Thyroid gland (tissue), 4 donors: ENCODE data around the gene CHST1. TPM values are rescaled to one million over a fixed set of nuclear protein-coding genes. Genes with fewer than 3 reads are reported as not detected.

Experiments
- DNase-seq, 2 donors: peaks; one replicate each; pipeline ENCODE4 v3.0.0-alpha.2; 2019
- H3K27ac ChIP-seq, 3 donors: fragments of 200-600 bp; sonication (generic); 1 replicate in 2 of 3; 2 replicates in 1 of 3; pipeline ENCODE4 v1.5.1; 2016 to 2019; ENCODE audit warnings: mild to moderate bottlenecking in 1 of 3, moderate library complexity in 1 of 3
- H3K27me3 ChIP-seq: fragments of 200-600 bp; sonication (generic); one replicate; pipeline ENCODE4 v1.5.1; 2019
- H3K36me3 ChIP-seq, 2 donors: fragments of 200-600 bp; sonication (generic); one replicate each; pipeline ENCODE4 v1.5.1; 2016 to 2019
- H3K4me1 ChIP-seq, 2 donors: fragments of 200-600 bp; sonication (generic); one replicate each; pipeline ENCODE4 v1.5.1; 2017 to 2019
- H3K4me3 ChIP-seq, 3 donors: fragments of 200-600 bp; sonication (generic); replicated peaks in 1 of 3; 1 replicate in 2 of 3; 2 replicates in 1 of 3; pipeline ENCODE4 v1.5.1; 2016; ENCODE audit warnings: mild to moderate bottlenecking in 1 of 3
- H3K9me3 ChIP-seq: fragments of 200-600 bp; sonication (generic); one replicate; pipeline ENCODE4 v1.5.1; 2017
- POLR2A ChIP-seq, 2 donors: fragments of 450-650 bp; IDR thresholded peaks; one replicate each; pipeline ENCODE4 v1.6.1; 2017; ENCODE audit warnings: antibody characterized with exemption in 2 of 2, mild to moderate bottlenecking in 2 of 2, moderate library complexity in 1 of 2
- WGBS, 2 donors: methylation state at CpG; one replicate each; pipeline ENCODE4 v1.1.5; 2017; 5-methylcytosine and 5-hydroxymethylcytosine counted together
- intact Hi-C: fragments of 100-400 bp; cut with DNase I; formaldehyde crosslinking; loops from one replicate; pipeline ENCODE4 v1.15.1; 2023
- total RNA-seq, 4 donors: library from RNA; depleted of rRNA; stranded (reverse); fragments of >200 nt; gene quantifications; one replicate each; pipeline ENCODE4 v1.2.3, GENCODE V29; 2016
- TF ChIP-seq, protein P1 (sequence below), 6 experiments: fragments of 200-600 bp in 3 of 6; fragments of 450-650 bp in 3 of 6; sonication (generic) in 3 of 6; IDR thresholded peaks; one replicate each; pipeline ENCODE4 v1.5.1; 2016 to 2019; ENCODE audit warnings: antibody characterized with exemption in 6 of 6, mild to moderate bottlenecking in 2 of 6, inconsistent platforms in 1 of 6, moderate library complexity in 1 of 6

CHST1 gene
- total RNA-seq, 4 donors from 2014 or later, result 19.3 to 28.9 (median 25.0) TPM

DNA sequence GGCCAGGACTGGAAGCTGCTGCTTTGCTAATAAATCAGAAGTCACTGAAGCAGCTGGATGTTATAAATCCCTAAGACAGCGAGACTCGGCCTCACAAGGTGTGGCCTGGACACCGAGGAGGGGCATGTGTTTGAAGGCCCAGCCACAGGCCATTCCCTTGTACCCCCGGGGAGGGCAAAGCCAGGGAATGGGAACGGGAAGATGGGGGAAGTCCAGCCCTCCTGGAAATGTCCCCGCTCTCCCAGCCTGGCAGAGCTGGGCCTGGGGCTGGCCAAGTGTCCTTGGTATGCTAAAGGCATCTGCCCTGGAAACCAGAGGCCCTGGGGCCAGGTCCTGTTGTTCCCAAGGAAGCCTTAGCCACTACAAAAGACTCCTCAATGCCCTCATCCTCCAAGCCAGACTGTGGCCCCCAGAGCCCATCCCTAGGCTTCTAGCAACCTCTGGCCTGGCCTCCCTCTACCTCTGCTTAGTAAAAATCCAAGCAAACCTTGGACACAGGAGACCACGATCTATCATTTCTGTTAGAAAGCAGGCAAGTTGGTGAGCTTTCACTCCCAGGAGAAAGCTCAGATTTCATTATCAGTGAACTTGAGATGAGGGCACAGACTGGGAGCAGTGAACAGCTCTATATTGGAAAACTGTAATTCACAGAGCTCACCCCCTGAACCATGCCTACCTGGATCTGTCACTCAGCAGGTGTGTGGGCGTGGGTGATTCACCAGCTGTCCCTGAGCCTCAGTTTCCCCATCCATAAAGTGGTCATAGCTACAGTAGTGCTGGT, 11.0 kb downstream of the CHST1 start:
- TF ChIP-seq, protein P1, sequence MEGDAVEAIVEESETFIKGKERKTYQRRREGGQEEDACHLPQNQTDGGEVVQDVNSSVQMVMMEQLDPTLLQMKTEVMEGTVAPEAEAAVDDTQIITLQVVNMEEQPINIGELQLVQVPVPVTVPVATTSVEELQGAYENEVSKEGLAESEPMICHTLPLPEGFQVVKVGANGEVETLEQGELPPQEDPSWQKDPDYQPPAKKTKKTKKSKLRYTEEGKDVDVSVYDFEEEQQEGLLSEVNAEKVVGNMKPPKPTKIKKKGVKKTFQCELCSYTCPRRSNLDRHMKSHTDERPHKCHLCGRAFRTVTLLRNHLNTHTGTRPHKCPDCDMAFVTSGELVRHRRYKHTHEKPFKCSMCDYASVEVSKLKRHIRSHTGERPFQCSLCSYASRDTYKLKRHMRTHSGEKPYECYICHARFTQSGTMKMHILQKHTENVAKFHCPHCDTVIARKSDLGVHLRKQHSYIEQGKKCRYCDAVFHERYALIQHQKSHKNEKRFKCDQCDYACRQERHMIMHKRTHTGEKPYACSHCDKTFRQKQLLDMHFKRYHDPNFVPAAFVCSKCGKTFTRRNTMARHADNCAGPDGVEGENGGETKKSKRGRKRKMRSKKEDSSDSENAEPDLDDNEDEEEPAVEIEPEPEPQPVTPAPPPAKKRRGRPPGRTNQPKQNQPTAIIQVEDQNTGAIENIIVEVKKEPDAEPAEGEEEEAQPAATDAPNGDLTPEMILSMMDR (IDR thresholded peaks at IDR 0.05), result no peak
- no peak for TF ChIP-seq POLR2A (IDR thresholded peaks at IDR 0.05)
- WGBS, 2 donors, result 80 to 86% methylated on average over 7 to 8 of the region's 8 CpGs
- Histone ChIP-seq H3K36me3 (peaks cover 3 to 11% of the 10 kb centered on the region in 2 donors), H3K27me3 (no peaks in the 10 kb centered on the region), H3K9me3 (no peaks in the 10 kb centered on the region), H3K4me3 (no peak overlapping the region), H3K27ac (no peak overlapping the region), H3K4me1 (peaks cover 13 to 23% of the 10 kb centered on the region in 2 donors)
- intact Hi-C loops, result loop anchor here (5.0 to 10.0 kb wide), 3 partner anchors 87 to 280 kb away; no protein-coding TSS in a partner anchor
- no peak for DNase-seq

DNA sequence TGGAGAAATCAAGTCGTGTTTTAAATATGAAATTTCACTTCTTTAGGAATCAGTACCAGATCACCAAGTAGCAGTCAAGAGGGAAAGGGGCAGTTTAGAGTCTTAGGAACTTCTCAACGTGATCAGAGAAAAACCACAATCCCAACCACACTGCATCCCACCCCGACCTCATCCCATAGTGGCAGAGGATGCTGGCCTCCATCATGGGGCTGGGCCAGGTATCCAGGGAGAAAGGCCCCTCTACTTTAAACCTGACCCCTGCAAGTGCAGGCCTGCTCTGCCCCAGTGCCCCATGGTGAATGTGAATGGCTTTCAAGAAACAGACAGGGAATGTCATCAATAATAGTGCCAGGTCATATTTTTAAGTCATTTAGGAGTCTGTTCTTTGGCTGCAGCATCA, 12.1 kb downstream of the CHST1 start:
- Histone ChIP-seq H3K27me3 (no peaks in the 10 kb centered on the region), H3K36me3 (peaks cover 3 to 11% of the 10 kb centered on the region in 2 donors), H3K9me3 (no peaks in the 10 kb centered on the region), H3K4me1 (peaks cover 2 to 11% of the 10 kb centered on the region in 2 donors), H3K4me3 (no peak overlapping the region), H3K27ac (no peak overlapping the region)
- 79 to 96% methylated on average over 3 of the region's 3 CpGs for WGBS, 2 donors
- intact Hi-C loops, result loop anchor here (10.0 kb wide), 1 partner anchor 278 kb away; no protein-coding TSS in a partner anchor
- DNase-seq, result no peak
- no peak for TF ChIP-seq POLR2A (IDR thresholded peaks at IDR 0.05)
- TF ChIP-seq, protein P1 (IDR thresholded peaks at IDR 0.05), result no peak

- intact Hi-C loops, result loop anchor here (10.0 kb wide), 1 partner anchor 278 kb away; no protein-coding TSS in a partner anchor
- 86 to 94% methylated on average over 6 of the region's 6 CpGs for WGBS, 2 donors
These were observed 12.6 kb downstream of the CHST1 start for GRCh38 chr11:45652781-45653180.

DNA sequence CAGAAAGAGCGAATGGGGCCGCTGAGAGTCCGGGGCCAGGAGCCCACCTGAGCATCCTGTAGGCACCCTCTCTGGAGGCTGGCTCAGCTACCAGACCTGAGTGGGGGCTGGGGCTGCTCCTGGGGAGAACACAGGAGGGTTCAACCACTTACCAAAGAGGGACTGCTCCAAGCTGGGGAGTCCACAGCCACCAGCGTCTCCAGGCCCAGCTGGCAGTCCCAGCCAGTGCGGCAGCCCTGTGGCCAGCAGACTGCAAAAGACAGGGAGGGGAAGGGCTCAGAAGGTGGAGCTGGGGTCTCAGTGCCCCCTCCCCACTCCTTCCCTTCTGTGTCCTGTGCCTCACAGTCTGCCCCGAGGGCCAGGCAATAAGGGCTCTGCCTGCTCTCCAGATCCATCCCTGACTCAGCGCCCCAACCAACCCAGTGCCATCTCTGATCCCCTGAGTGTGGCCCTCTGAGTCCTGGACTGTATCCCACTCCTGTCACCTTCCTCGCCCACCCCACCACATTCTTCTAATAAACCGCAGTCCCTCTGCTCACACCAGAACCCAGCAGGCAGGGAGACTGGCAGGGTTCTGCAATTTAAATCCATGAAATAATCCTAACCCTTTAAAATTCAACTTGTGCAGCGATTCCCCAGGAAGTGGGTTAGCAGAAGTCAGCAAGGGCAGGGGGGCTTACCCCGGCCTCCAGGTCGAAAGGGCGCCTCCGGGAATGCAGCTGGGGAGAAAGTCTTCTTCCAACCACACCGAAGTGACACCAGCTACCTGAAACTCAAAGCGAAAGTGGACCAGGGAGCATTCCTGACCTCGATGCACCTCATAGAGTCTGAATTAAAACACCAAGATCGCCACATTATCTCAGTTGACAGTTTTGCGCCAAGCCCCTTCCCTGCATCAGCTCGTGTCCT, 13.3 kb downstream of the CHST1 start:
- no peak for DNase-seq
- Histone ChIP-seq H3K27me3 (no peaks in the 10 kb centered on the region), H3K9me3 (no peaks in the 10 kb centered on the region), H3K4me1 (peaks cover 0 to 6% of the 10 kb centered on the region in 2 donors), H3K4me3 (no peak overlapping the region), H3K27ac (no peak overlapping the region), H3K36me3 (peaks cover 3 to 11% of the 10 kb centered on the region in 2 donors)
- WGBS, 2 donors, result 83 to 88% methylated on average over 18 to 20 of the region's 20 CpGs
- intact Hi-C loops, result loop anchor here (10.0 kb wide), 1 partner anchor 277 kb away; no protein-coding TSS in a partner anchor
- no peak for TF ChIP-seq POLR2A (IDR thresholded peaks at IDR 0.05)
- TF ChIP-seq, protein P1 (IDR thresholded peaks at IDR 0.05), result no peak

More at GRCh38 chr11:45652781-45653180, 12.6 kb downstream of the CHST1 start:
- peaks cover 3 to 11% of the 10 kb centered on the region in 2 donors for H3K36me3 ChIP-seq
- no peak for TF ChIP-seq POLR2A (IDR thresholded peaks at IDR 0.05)
- TF ChIP-seq, protein P1 (IDR thresholded peaks at IDR 0.05), result no peak
- H3K4me3 ChIP-seq, result no peak overlapping the region
- DNase-seq, result no peak
- H3K27ac ChIP-seq, result no peak overlapping the region
- peaks cover 0 to 6% of the 10 kb centered on the region in 2 donors for H3K4me1 ChIP-seq
- no peaks in the 10 kb centered on the region for H3K27me3 ChIP-seq
- H3K9me3 ChIP-seq, result no peaks in the 10 kb centered on the region
